HCT116 (cell line): ENCODE measurements around the gene APBA1. TPM values are rescaled to one million over a fixed set of nuclear protein-coding genes. Genes with fewer than 3 reads are reported as not detected.

Source experiments
- ATAC-seq: fragments of 200-7000 bp; cut with Tn5 transposase; 2 replicates; pipeline ENCODE4 v1.9.1; 2020; ENCODE audit warnings: mild to moderate bottlenecking, moderate library complexity
- BruUV-seq: library from RNA; stranded (reverse); fragments of 400-500 nt; replicated peaks from 2 replicates; lab custom pipeline; 2021; lab: Mats Ljungman, UMichigan
- CTCF ChIA-PET: fragments of 300-600 bp; sonication (Branson Sonifier 250); formaldehyde crosslinking; loops from one replicate; lab custom pipeline; 2021; ENCODE audit warnings: antibody characterized with exemption; lab: Charles Lee
- POLR2A ChIA-PET: fragments of 300-600, 350-600 bp; sonication (Branson Sonifier 250); formaldehyde crosslinking; loops from one replicate; lab custom pipeline; 2021; ENCODE audit warnings: antibody characterized with exemption; lab: Charles Lee
- RAD21 ChIA-PET, 2 experiments: fragments of 300-600 bp; sonication (Branson Sonifier 250); formaldehyde crosslinking; loops; one replicate each; lab custom pipeline; 2023; ENCODE audit warnings: low total read pairs in 2 of 2; ENCODE audit not compliant: uncharacterized antibody in 2 of 2, unreplicated experiment in 2 of 2, low non-redundant PET in 1 of 2; lab: Charles Lee
- DNase-seq: peaks from one replicate; pipeline ENCODE4 v3.0.0-alpha.2; 2010; ENCODE audit warnings: low read depth, low spot score
- H2AFZ ChIP-seq: fragments of 200-600 bp; shearing (Covaris generic), sonication (generic); 2 replicates; pipeline ENCODE4 v1.6.1; 2017; ENCODE audit warnings: low read depth, mixed run types, mixed read lengths, antibody characterized with exemption, low read length; ENCODE audit not compliant: poor library complexity, severe bottlenecking
- H3K27ac ChIP-seq: 2 replicates; pipeline ENCODE4 v1.5.1; 2012; ENCODE audit warnings: low read depth, low read length
- H3K27me3 ChIP-seq: fragments of 200-600 bp; sonication (generic); 2 replicates; pipeline ENCODE4 v1.6.1; 2016; ENCODE audit warnings: mixed run types, low read length, mixed read lengths; ENCODE audit not compliant: insufficient read depth
- H3K36me3 ChIP-seq, 2 experiments: fragments of 200-500 bp in 1 of 2; fragments of 200-600 bp in 1 of 2; sonication (Bioruptor generic) in 1 of 2; sonication (generic) in 1 of 2; 2 replicates each; pipeline versions ENCODE4 v1.5.1 to v1.6.1; 2014 to 2016; ENCODE audit warnings: low read length in 2 of 2, inconsistent platforms in 1 of 2, mixed read lengths in 1 of 2, mixed run types in 1 of 2; ENCODE audit not compliant: insufficient read depth in 2 of 2, control insufficient read depth in 1 of 2
- H3K4me1 ChIP-seq, 2 experiments: fragments of 200-600 bp in 1 of 2; sonication (generic) in 1 of 2; 2 replicates each; pipeline versions ENCODE4 v1.5.1 to v1.6.1; 2012 to 2017; ENCODE audit warnings: low read length in 2 of 2, inconsistent platforms in 1 of 2, mild to moderate bottlenecking in 1 of 2, mixed read lengths in 1 of 2, mixed run types in 1 of 2, moderate library complexity in 1 of 2; ENCODE audit not compliant: insufficient read depth in 2 of 2, control insufficient read depth in 1 of 2
- H3K4me2 ChIP-seq: fragments of 200-600 bp; sonication (generic); 2 replicates; pipeline ENCODE4 v1.6.1; 2017; ENCODE audit warnings: mixed run types, low read length, mixed read lengths
- H3K4me3 ChIP-seq, 2 experiments: fragments of 200-600 bp in 1 of 2; sonication (generic) in 1 of 2; replicated peaks in 1 of 2; 2 replicates each; pipeline ENCODE4 v1.5.1; 2011 to 2016; ENCODE audit warnings: low read length in 2 of 2, control low read depth in 1 of 2, low read depth in 1 of 2, mild to moderate bottlenecking in 1 of 2, mixed read lengths in 1 of 2, mixed run types in 1 of 2
- H3K79me2 ChIP-seq: fragments of 200-600 bp; sonication (generic); 2 replicates; pipeline ENCODE4 v1.6.1; 2017; ENCODE audit warnings: mild to moderate bottlenecking, mixed run types, low read length, moderate library complexity, mixed read lengths; ENCODE audit not compliant: insufficient read depth
- H3K9ac ChIP-seq: fragments of 200-600 bp; sonication (generic); 2 replicates; pipeline ENCODE4 v1.6.1; 2016; ENCODE audit warnings: low read length, mixed read lengths
- H3K9me2 ChIP-seq: fragments of 200-600 bp; sonication (generic), shearing (Covaris generic); 2 replicates; pipeline ENCODE4 v1.6.1; 2017; ENCODE audit warnings: mixed run types, mild to moderate bottlenecking, moderate library complexity; ENCODE audit not compliant: insufficient read depth
- H3K9me3 ChIP-seq, 2 experiments: fragments of 200-500 bp in 1 of 2; fragments of 200-600 bp in 1 of 2; sonication (Bioruptor generic) in 1 of 2; sonication (generic) in 1 of 2; 2 replicates each; pipeline ENCODE4 v1.6.1; 2014 to 2017; ENCODE audit warnings: low read length in 2 of 2, mixed read lengths in 2 of 2, inconsistent platforms in 1 of 2, low read depth in 1 of 2, mild to moderate bottlenecking in 1 of 2, mixed run types in 1 of 2, moderate library complexity in 1 of 2; ENCODE audit not compliant: control insufficient read depth in 1 of 2, insufficient read depth in 1 of 2
- H4K20me1 ChIP-seq: fragments of 200-600 bp; sonication (generic), shearing (Covaris generic); 2 replicates; pipeline ENCODE4 v1.6.1; 2017; ENCODE audit warnings: mixed run types, mild to moderate bottlenecking, moderate library complexity; ENCODE audit not compliant: insufficient read depth
- CBX3 ChIP-seq: IDR thresholded peaks from 2 replicates; pipeline ENCODE4 v1.6.1; 2012; ENCODE audit warnings: low read depth
- CEBPB ChIP-seq: IDR thresholded peaks from 2 replicates; pipeline ENCODE4 v1.6.1; 2012; ENCODE audit warnings: low read depth
- CTCF ChIP-seq, 3 experiments: fragments of 200-600 bp in 1 of 3; sonication (generic) in 1 of 3; IDR thresholded peaks in 2 of 3; conservative IDR thresholded peaks in 1 of 3; 2 replicates each; pipeline ENCODE4 v1.5.1; 2012 to 2017; ENCODE audit warnings: low read depth in 2 of 3, low read length in 2 of 3, antibody characterized with exemption in 1 of 3, borderline replicate concordance in 1 of 3, control low read depth in 1 of 3, mild to moderate bottlenecking in 1 of 3, mixed read lengths in 1 of 3, mixed run types in 1 of 3, moderate library complexity in 1 of 3; ENCODE audit not compliant: insufficient read depth in 1 of 3
- EGR1 ChIP-seq: IDR thresholded peaks from 2 replicates; pipeline ENCODE4 v1.6.1; 2012; ENCODE audit warnings: low read depth
- EZH2 ChIP-seq: fragments of 200-600 bp; sonication (generic); IDR thresholded peaks from 2 replicates; pipeline ENCODE4 v1.6.1; 2017; ENCODE audit warnings: antibody characterized with exemption, mixed run types
- JUND ChIP-seq: IDR thresholded peaks from 2 replicates; pipeline ENCODE4 v1.6.1; 2012
- REST ChIP-seq: IDR thresholded peaks from 2 replicates; pipeline ENCODE4 v1.6.1; 2012; ENCODE audit warnings: low read depth
- SP1 ChIP-seq: IDR thresholded peaks from 2 replicates; pipeline ENCODE4 v1.6.1; 2012; ENCODE audit warnings: low read depth
- TCF7L2 ChIP-seq: IDR thresholded peaks from 2 replicates; pipeline ENCODE4 v1.7.0; 2011; ENCODE audit warnings: borderline replicate concordance, inconsistent platforms; ENCODE audit not compliant: insufficient read depth, insufficient read length; ENCODE audit errors: extremely low read depth
- YY1 ChIP-seq: IDR thresholded peaks from 2 replicates; pipeline ENCODE4 v1.6.1; 2011; ENCODE audit warnings: low read length, low read depth, moderate library complexity, mild to moderate bottlenecking; ENCODE audit not compliant: insufficient replicate concordance; ENCODE audit errors: extremely low read depth
- ZBTB33 ChIP-seq: IDR thresholded peaks from 2 replicates; pipeline ENCODE4 v1.6.1; 2011; ENCODE audit warnings: mild to moderate bottlenecking, low read length, moderate library complexity; ENCODE audit not compliant: insufficient replicate concordance; ENCODE audit errors: extremely low read depth
- ZNF274 ChIP-seq: fragments of 200-500 bp; sonication (Bioruptor generic); IDR thresholded peaks from 2 replicates; pipeline ENCODE4 v1.6.1; 2014; ENCODE audit warnings: mild to moderate bottlenecking, low read depth, low read length, inconsistent platforms
- intact Hi-C: fragments of 100-400 bp; cut with micrococcal nuclease; formaldehyde crosslinking; loops from 2 replicates; pipeline ENCODE4 v1.10.0; 2022
- total RNA-seq: library from RNA; stranded (reverse); gene quantifications from one replicate; pipeline ENCODE4 v1.2.1, GENCODE V29; 2021; ENCODE audit not compliant: unreplicated experiment

APBA1 gene
- total RNA-seq, 1 experiment from 2014 or later: 0.20 TPM

- intact Hi-C loops: no loop called here
- TF ChIP-seq EGR1 (no peak), CEBPB (no peak), JUND (no peak), YY1 (no peak), SP1 (no peak), CBX3 (no peak), CTCF (IDR thresholded peaks at IDR 0.05 in 2 of 3, conservative IDR thresholded peaks at IDR 0.05 in 1 of 3; ENCODE audit: borderline replicate concordance in 1 of 3, insufficient read depth in 1 of 3, low read depth in 2 of 3, low read length in 2 of 3) (no peak), EZH2 (no peak), ZNF274 (no peak), TCF7L2 (no peak), REST (no peak), ZBTB33 (no peak)
- ChIA-PET POLR2A (no interaction called here), CTCF (no interaction called here), RAD21 (no interaction called here)
- no peaks in the 10 kb centered on the region for H4K20me1 ChIP-seq
- BruUV-seq: no TSS peak
- H3K79me2 ChIP-seq: no peaks in the 10 kb centered on the region
- no peak overlapping the region for H3K27ac ChIP-seq
- DNase-seq (no peak), ATAC-seq (no peak)
- no peak overlapping the region for H3K4me3 ChIP-seq
- H3K4me2 ChIP-seq: no peak overlapping the region
- H3K9me2 ChIP-seq: no peaks in the 10 kb centered on the region
- H3K4me1 ChIP-seq: no peaks in the 10 kb centered on the region
- no peaks in the 10 kb centered on the region for H3K36me3 ChIP-seq
- H2AFZ ChIP-seq: no peak overlapping the region
- H3K9me3 ChIP-seq: no peaks in the 10 kb centered on the region
- H3K27me3 ChIP-seq: peaks cover 35% of the 10 kb centered on the region; the same call in 1 of the 2 replicates
- no peak overlapping the region for H3K9ac ChIP-seq
Observed at GRCh38 chr9:69519470-69520240, 152.5 kb downstream of the APBA1 start.
